Epidermal melanocyte (primary cell): ENCODE data around the gene FCHO2.
A peak's percentile ranks its signal among the peaks of the same experiment; 100 is the strongest.

Experiments used
- DNase-seq: peaks from one replicate; pipeline ENCODE4 v3.0.0; 2011; ENCODE audit warnings: low spot score; ENCODE audit not compliant: insufficient read length

The FCHO2 gene

DNA sequence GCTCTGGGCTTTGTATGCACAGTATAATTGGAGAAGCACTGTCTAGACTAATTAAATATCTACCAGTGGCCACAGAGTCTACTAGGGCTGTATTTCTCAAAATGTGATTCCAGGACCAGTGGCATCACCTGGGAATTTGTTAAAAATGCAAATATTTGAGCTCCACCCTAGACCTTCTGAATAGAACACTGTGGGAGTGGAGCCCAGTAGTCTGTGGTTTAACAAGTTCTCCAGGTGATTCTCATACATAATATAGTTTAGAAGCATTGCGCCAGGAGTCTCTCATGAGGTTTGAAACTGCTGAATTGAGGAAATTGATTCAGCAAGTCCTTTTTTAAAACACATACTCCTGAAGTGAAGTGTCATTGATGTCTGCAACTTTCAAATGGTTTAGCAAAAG is 74.7 kb downstream of the FCHO2 start:
- no peak for DNase-seq

DNA sequence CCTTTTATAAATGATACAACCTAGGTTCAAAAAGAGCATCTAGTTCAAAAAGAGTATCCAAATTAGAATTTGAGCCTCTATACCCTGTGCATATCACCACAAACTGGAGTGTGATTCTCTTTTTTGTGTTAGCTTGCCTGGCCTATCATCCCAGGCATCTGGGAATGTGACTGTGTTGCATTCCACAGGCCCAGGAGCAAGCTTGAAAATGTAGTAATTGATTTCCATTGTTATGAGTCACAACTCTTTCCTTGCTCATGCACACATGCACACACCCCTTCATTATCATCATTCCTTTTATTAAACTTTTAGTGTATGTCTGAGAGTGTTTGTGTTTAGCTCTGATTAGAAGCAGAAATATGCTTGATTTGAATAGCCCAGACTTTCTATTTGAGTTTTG is 75.2 kb downstream of the FCHO2 start:
- peak; percentile 24 for DNase-seq

DNA sequence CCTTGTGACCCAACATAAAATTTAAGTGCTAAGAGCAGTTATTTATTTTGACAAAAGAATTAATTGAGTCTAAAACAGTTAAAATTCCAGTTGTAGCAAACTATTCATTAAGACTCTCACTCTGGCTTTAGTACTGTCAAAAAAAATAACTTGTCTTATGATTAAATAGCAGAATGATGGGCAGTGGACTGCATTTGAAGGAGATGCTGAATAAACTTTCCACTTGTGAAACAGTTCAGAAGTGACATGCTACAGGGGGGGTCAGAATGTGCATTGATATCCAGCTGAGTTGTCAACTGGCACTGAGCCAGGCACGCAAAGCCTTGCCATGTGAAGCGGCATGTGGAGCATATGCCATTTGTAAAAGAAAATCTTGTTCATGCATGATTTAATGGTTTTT is 76.0 kb downstream of the FCHO2 start:
- DNase-seq: no peak

DNA sequence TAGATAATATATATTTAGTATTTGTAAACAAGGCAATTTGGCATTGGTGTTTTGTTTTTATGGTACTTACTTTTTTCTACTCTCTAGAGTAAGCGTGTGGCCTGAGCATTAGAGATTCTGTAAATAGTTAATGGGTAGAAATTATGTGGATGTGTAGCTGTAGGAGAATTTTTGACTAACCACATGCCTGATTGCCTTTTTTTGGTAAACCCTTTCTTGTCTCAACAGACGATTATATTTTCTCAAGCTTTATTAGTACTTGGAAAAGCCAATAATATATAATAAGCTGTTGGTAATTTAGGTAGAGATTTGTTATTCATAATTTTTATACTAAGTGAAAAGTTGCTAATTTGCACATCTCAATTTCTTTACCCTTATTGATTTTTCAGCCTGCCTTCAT is 76.8 kb downstream of the FCHO2 start:
- DNase-seq: no peak

DNA sequence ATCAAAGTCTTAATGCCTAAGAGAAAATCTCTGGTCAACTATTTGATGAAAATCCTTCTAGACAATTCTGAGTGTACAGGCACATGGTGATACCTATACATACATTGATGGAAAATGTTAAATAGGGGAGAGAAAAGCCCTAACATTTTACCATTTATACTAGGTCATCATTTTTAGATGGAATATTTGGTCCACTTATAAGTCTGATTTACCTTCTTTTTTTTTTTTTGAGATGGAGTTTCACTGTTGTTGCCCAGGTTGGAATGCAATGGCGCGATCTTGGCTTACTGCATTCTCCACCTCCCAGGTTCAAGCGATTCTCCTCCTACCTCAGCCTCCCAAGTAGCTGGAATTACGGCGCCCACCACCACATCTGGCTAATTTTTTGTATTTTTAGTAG is 81.7 kb downstream of the FCHO2 start:
- no peak for DNase-seq

DNA sequence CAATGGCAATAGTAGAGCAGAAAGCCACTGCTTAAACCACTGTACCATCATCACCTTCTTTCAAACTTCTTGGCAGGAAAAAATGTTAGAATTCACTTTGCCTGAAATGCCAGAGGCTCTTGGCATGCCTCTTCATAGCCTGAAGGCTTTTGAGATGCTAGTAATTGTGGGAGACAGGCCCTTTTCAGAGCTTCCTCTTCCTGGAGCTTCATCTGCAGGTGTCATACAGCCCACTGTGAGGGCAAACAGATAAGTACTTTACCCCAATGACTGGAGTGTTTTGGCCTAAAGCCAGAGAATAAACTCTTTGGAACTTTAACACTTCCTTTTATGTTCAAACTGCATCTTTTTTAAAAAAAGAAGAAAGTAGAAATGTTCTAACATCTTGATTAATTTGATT is 83.2 kb downstream of the FCHO2 start:
- no peak for DNase-seq

DNA sequence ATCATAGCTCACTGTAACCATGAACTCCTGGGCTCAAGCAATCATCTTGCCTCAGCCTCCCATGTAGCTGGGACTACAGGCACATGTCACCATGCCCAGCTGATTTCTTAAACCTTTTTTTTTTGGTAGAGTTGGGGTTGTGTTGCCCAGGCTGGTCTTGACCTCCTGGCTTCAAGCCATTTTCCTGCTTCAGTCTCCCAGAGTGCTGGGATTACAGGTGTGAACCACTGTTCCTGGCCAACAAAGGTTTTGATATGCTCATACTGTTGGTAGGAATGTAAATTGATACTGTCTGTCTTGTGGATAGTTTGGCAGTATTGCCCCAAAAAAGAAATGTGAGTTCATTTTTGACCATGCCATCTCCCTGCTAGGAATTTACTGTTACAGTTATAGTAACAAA is 87.2 kb downstream of the FCHO2 start:
- DNase-seq: no peak

DNA sequence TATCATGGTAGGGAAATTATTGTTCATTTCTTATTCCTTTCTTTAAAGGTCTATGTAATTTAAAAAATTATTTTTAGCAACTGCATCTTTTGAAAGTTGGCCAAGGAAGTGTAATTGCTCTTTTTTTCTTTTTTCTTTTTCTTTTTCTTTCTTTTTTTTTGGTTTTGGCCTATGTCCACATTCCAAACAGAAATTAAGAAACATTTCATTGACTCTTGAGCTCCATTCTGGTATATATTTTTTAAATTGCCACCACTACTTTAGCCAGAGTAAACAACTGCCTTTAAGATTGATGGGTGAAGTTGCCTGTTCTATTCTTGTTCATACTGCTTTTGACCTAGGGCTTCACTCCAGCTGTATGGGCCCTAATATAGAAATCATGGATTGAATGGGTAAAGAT is 88.7 kb downstream of the FCHO2 start:
- DNase-seq: no peak

DNA sequence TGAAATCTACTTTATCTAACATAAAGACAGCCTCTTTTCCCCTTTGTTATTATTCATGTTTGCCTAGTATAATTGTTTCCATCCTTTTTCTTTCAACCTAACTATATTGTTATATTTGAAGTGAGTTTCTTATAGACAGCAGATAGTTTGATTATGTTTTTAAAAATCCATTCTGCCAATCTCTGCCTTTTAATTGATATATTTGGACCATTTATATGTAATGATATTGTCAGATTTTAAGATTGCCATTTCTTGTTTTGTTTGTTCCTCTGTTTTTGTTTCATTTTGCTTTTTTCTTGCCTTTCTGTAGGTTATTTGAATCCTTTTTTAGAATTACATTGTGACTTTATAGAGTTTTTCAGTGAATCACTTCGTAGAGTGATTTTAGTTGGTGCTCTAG is 89.8 kb downstream of the FCHO2 start:
- DNase-seq: no peak

DNA sequence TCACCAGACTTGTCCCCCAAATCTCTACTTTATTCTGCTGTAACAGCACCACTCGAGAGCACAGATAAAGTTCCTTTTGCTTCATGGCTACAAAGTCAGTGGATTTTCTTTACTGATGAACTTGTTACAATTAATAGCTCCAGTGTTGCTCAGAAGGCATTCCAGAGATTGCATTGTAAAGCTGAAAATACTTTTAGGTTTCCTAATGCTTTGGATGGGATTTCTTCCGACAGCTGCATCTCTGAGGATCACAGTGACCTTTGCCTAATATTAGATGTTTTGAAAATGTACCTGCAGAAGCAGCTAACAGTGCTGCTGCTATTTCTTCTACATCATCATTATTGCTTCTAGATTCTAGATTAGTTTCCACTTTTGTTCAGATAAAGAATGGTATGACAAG is 105.8 kb downstream of the FCHO2 start:
- DNase-seq: no peak

DNA sequence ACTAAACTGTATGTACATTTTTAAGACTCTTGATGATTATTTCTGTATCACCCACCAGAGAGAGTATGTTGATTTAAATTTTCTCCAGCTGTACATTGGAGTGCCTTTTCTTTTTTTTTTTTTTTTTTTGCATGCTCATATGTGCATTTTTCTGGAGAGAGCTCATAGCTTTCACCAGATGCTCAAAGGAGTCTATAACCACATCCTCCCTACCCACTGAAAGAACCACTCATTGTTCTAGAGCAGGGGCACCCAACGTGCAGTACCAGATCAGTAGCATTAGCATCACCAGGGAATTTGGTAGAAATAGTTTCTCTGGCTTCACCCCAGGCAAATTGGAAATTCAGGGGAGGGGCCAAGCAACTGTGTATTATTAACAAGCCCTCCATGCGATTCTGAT is 110.6 kb downstream of the FCHO2 start:
- peak; percentile 35 for DNase-seq

DNA sequence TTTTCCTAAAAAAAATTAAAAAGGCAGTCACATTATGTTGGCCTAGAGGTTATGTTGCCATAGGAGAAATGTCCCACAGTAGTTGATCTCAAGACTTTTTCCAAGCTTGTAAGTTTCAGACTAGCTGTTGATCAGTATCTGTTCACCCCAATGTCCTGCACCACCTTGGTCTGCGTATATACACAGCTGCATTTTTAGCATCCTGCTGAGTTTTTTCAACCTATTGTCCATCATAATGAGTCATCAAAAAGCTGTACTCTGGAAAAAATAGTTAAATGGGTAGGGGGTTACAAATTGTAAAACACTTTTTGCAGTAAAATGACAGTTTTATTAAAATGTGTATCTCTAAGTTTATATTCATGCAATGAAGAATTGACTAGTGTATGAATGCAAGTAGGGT is 111.4 kb downstream of the FCHO2 start:
- DNase-seq: no peak

DNA sequence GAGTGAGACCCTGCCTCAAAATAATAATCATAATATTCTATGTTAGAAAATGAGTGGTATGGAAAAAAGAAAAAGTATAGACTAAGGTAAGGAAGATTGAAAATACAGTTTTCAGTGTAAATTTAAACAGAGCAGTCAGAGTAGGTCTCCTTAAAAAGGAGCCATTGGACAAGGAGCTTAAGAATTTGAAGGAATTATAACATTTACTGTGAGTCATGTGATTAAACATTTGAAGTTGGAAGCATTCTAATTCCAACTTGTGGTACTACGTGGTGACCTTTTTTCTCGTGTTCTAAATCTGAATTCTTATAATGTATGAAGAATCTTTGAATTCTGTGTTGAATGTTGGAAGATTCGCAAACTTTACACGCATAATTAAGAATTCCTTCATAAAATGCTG is 125.3 kb downstream of the FCHO2 start:
- DNase-seq: no peak

DNA sequence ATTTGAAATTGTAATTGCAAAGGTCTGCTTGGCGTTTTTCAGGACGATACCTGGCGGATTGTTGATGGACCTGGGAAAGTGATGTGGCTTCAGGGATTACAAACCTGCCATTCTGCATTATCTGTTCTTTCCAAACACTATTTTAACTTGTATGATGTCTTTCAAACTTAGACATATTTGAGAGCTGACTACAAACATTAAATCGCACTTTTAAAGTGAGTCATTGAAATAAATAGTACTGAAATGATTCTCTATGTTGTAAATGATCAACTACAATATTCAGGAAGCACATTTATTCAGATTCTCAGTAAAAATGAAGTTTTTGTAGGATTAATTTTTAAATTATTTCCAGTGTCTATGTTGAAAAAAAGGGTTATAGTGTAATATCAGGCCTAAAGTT is 132.2 kb downstream of the FCHO2 start:
- no peak for DNase-seq

DNA sequence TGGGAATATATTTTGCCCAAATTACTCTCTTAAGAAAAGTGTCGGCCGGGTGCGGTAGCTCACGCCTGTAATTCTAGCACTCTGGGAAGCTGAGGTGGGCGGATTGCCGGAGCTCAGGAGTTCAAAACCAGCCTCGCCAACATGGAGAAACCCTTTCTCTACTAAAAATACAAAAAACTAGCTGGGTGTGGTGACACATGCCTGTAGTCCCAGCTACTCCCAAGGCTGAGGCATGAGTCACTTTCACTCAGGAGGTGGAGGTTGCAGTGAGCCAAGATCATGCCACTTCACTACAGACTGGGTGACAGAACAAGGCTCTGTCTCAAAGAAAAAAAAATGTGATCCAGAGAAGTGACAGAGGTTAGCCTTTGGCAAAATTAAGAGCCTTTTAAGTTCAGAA is 138.1 kb downstream of the FCHO2 start:
- no peak for DNase-seq

DNA sequence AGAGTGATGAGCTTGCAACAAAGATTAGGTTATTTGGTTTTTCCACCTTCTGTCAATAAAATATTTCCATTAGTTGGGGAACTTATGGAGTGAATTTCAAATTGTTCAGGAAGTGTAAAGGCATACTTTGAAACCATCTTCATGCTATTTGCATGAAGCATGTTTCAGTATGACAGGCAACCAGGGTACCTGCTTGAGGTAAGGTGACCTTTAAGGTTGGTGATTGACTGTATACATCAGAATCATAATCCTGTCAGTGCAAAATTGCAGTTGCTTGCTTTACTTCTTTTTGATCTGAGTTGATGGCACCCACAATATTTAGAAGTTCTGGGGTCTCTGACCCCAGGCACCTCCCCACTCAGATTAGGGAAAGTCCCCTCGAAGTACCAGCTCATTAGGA is 138.6 kb downstream of the FCHO2 start:
- no peak for DNase-seq

DNA sequence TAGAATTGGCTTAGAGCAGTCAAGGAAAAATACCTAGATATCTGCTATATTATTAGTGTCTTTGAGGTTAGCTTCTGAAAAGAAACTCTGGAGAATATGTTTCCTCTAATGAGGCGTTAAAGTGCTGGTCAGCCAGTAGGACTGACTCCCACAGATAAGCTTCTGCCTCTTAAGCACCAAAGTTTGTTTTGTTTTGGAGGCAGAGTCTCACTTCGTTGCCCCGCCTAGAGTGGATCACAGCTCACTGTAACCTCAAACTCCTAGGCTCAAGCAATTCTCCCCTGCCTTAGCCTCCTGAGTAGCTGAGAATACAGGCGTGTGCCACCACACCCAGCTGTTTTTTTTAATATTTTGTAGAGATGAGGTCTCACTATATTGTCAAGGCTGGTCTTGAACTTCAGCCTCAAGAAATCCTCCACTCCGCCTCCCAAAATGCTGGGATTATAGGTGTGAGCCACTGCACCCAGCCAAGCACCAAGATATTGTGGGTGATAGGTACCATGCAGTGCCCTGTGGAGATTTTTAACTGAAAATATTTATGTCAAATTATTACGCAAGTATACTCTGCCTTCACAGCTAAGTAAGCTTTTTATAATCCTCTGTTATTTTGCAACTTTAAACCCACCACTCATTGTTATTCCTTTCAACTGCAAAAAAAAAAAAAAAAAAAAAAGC is 139.9 kb downstream of the FCHO2 start:
- DNase-seq: no peak

DNA sequence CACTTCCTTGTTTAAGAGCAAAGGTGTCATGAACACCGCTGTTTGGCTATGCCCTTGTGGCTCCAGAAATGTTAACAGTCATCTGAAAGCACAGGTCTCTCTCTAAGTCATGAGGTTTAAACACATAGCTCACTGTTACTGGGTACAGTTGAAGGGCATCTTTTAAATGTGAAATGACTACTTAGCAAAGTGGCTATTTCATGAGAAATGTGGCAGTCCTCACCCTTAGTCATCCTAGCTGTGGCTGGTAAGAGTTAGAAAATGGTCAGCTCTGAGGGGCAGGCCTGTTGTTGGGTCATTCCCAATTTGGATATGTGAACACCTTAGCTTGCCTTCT is 140.4 kb downstream of the FCHO2 start:
- DNase-seq: no peak

DNA sequence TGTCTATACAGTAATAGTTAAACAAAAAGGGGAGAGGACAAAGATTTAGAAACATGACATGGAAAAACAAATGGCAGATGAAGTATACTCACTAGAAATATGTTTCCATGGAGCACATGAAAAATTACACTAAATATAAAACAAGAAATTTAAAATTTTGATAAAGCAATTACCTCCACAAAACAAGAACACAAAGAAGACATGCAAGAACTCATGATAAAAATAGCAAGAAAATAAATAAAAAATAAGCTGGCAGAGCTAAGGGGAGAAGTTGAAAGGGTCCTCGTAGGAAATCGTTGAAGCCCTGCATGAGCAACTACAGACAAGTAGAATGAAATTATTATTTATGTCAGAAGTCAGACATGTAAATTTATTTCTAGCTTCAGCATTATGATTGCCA is 141.9 kb downstream of the FCHO2 start:
- DNase-seq: no peak

DNA sequence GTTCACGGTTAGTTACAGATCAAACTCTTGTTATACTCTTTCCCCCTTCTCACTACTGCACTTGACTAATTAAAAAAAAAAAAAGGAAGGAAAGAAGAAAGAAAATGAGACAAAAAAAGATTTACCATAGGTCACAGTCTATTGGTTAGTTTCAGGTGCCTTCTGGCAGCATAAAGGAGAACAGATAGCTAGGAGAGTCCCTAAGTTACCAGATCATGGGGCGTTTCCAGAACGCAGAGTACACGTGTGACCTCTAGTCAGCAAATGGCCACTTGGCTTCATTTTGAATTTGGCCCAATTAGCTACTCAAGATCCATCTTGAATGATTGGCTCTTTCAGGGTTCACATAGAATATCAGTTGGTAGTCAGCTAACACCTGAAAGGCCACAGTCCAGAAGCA is 144.3 kb downstream of the FCHO2 start:
- no peak for DNase-seq

DNA sequence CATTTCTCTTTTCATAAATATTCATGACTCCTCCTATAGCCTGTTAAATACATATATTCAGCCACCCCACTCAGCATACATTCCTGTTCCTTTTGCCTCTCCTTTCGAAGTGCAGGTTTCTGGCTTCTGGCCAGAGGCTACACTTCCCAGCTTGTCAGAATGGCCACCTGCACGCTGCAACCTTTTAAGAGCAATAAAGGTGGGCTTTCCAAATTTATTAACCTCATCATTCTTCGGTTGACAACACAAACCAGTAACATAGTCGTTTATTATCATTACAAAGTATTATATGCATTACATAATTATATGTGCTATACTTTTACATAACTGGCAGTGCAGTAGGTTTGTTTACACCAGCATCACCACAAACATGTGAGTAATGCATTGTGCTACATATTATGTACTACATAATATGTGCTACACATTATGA is 148.0 kb downstream of the FCHO2 start:
- no peak for DNase-seq

DNA sequence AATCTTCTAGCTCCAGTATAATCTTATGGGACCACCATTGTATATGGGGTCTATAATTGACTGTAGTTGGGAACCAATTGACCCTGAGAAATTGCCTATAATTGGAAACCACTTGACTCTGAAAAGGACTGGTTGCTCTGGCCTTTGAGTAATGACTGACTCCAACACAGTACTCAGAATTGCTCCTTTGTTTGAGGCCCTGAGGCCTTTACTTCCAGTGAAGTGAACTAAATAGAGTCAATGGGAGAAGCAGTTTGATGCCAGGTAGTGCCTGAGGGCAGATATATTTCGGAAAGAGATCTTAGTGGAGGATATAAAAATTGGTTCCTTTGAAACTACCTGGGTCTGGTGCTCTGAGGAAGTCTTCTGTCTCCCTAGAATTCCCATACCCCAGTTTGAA is 148.5 kb downstream of the FCHO2 start:
- DNase-seq: no peak

DNA sequence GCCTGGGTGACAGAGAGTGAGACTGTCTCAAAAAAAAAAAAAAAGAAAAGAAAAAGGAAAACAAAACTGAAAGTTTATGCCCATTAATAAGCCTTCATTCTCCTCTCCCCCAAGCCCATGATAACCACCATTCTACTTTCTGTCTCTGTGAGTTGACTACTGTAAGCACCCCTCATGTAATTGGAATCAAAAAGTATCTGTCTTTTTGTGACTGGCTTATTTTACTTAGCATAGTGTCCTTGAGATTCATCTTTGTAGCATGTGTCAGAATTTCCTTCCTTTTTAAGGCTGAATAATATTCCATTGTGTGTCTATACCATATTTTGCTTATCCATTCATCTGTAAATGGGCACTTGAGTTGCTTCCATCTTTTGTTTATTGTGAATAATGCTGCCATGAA is 150.5 kb downstream of the FCHO2 start:
- no peak for DNase-seq

DNA sequence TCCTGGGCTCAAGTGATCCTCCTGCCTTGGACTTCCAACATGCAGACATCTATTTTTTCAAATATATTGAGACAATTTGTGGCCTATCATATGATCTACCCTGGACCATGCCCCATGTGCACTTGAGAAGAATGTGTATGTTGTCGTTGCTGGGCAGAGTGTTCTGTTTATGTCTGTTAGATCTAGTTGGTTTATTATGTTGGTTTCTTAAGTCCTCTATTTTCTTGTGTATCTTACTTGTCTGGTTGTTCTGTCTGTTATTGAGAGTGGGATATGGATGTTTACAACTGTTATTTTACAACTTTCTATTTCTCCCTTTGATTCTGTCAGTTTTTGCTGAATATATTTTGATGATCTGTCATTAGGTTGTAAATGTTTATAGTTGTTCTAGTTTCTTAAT is 154.3 kb downstream of the FCHO2 start:
- DNase-seq: no peak
